Peyer's patch (tissue), 4 donors: ENCODE results near the gene RFWD3. TPM values are rescaled to one million over a fixed set of nuclear protein-coding genes. Genes with fewer than 3 reads are reported as not detected.

Experiments used
- DNase-seq, 3 donors: peaks; one replicate each; pipeline ENCODE4 v3.0.0-alpha.2; 2017 to 2019
- H3K27ac ChIP-seq, 4 donors: fragments of 200-600 bp; sonication (generic); one replicate each; pipeline ENCODE4 v1.5.1; 2016 to 2019
- H3K27me3 ChIP-seq, 2 donors: fragments of 200-600 bp; sonication (generic); one replicate each; pipeline ENCODE4 v1.5.1; 2019
- H3K36me3 ChIP-seq, 3 donors: fragments of 200-600 bp; sonication (generic); one replicate each; pipeline ENCODE4 v1.5.1; 2016 to 2019
- H3K4me1 ChIP-seq, 4 donors: fragments of 200-600 bp; sonication (generic); one replicate each; pipeline ENCODE4 v1.5.1; 2016 to 2019
- H3K4me3 ChIP-seq, 4 donors: fragments of 200-600 bp; sonication (generic); 1 replicate in 3 of 4; 2 replicates in 1 of 4; pipeline ENCODE4 v1.5.1; 2016 to 2019; ENCODE audit warnings: mild to moderate bottlenecking in 1 of 4
- H3K9me3 ChIP-seq, 4 donors: fragments of 200-600 bp; sonication (generic); one replicate each; pipeline ENCODE4 v1.5.1; 2016 to 2019; ENCODE audit warnings: mild to moderate bottlenecking in 1 of 4
- POLR2A ChIP-seq, 2 donors: fragments of 450-650 bp; IDR thresholded peaks; one replicate each; pipeline ENCODE4 v1.5.1; 2017; ENCODE audit warnings: antibody characterized with exemption in 2 of 2, mild to moderate bottlenecking in 2 of 2, moderate library complexity in 2 of 2
- total RNA-seq, 4 donors: library from RNA; depleted of rRNA; stranded (reverse); fragments of >200 nt; gene quantifications; one replicate each; pipeline ENCODE4 v1.1.0, GENCODE V29; 2016
- TF ChIP-seq, protein P1 (sequence below), 6 experiments: fragments of 450-650 bp in 4 of 6; fragments of 200-600 bp in 2 of 6; sonication (generic) in 1 of 6; IDR thresholded peaks; one replicate each; pipeline ENCODE4 v1.5.1; 2017 to 2019; ENCODE audit warnings: antibody characterized with exemption in 6 of 6, mild to moderate bottlenecking in 3 of 6, moderate library complexity in 1 of 6

The RFWD3 gene
- total RNA-seq, 4 donors from 2014 or later = 13.7 to 33.8 (median 23.8) TPM

DNA sequence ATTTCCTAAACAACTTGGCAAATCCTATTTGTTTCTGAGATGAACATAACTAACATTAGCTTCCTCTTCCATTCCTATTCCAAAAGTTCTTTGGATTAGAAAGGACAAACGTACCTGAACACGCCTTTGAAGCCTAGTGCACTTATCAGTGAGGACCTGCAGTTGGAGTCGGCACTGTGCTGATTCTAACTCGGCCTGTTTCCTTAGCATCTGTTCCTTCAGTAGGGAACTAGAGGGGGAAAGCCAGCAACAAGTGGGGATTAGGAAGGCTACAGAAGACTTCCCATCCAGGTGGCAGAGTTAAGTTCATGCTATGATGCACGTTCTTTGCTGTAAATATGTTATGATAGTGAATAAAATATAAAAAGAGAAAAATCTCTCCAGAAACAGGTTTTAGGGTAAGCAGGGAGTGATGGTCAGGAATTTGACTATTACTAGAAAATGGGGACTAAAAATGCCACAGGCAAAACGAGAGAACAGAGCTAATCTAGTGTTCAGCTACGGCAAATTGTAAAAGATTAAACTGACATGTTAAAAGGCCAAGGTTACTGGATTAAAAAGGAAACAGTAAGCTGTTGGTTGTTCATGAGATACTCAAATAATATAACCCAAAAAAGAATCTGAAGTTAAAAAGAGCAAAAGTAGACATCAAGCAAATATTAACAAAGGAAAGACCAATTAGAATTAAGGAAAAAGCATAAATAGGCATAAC is 28.8 kb downstream of the RFWD3 start:
- H3K36me3 ChIP-seq = peaks cover 0 to 69% (median 0%) of the 10 kb centered on the region in 3 donors
- no peak overlapping the region for H3K4me3 ChIP-seq
- H3K4me1 ChIP-seq = no peaks in the 10 kb centered on the region

DNA sequence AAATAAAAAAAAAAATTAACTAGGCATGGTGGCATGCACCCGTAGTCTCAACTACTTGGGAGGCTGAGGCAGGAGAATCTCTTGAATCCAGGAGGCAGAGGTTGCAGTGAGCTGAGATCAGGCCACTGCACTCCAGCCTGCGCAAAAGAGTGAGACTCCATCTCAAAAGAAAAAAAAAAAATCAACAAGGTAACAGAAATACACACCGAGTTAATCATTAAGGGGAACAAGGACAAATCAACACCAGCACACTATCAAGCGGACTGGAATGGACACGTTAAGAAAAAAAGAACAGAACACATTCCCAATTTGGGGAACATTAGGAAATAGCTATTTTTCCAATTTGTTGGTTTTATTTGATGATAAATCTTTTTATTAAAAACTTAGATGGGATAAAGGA is 31.4 kb downstream of the RFWD3 start:
- TF ChIP-seq, protein P1, sequence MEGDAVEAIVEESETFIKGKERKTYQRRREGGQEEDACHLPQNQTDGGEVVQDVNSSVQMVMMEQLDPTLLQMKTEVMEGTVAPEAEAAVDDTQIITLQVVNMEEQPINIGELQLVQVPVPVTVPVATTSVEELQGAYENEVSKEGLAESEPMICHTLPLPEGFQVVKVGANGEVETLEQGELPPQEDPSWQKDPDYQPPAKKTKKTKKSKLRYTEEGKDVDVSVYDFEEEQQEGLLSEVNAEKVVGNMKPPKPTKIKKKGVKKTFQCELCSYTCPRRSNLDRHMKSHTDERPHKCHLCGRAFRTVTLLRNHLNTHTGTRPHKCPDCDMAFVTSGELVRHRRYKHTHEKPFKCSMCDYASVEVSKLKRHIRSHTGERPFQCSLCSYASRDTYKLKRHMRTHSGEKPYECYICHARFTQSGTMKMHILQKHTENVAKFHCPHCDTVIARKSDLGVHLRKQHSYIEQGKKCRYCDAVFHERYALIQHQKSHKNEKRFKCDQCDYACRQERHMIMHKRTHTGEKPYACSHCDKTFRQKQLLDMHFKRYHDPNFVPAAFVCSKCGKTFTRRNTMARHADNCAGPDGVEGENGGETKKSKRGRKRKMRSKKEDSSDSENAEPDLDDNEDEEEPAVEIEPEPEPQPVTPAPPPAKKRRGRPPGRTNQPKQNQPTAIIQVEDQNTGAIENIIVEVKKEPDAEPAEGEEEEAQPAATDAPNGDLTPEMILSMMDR (IDR thresholded peaks at IDR 0.05) = no peak
- no peak for TF ChIP-seq POLR2A (IDR thresholded peaks at IDR 0.05)
- no peak for DNase-seq
- H3K4me1 ChIP-seq = no peaks in the 10 kb centered on the region
- no peak overlapping the region for H3K4me3 ChIP-seq
- no peak overlapping the region for H3K27ac ChIP-seq
- no peaks in the 10 kb centered on the region for H3K9me3 ChIP-seq
- H3K36me3 ChIP-seq = peaks cover 0 to 77% (median 0%) of the 10 kb centered on the region in 3 donors
- H3K27me3 ChIP-seq = no peaks in the 10 kb centered on the region

More for the DNA sequence above, 28.8 kb downstream of the RFWD3 start:
- no peaks in the 10 kb centered on the region for H3K27me3 ChIP-seq
- H3K9me3 ChIP-seq = no peaks in the 10 kb centered on the region
- no peak overlapping the region for H3K27ac ChIP-seq
- no peak for DNase-seq
- TF ChIP-seq POLR2A (IDR thresholded peaks at IDR 0.05) = no peak
- TF ChIP-seq, protein P1 (IDR thresholded peaks at IDR 0.05) = no peak

GRCh38 chr16:74633686-74634085 is 33.0 kb downstream of the RFWD3 start:
- no peak overlapping the region for H3K4me3 ChIP-seq
- TF ChIP-seq, protein P1 (IDR thresholded peaks at IDR 0.05) = no peak
- TF ChIP-seq POLR2A (IDR thresholded peaks at IDR 0.05) = no peak
- H3K36me3 ChIP-seq = peaks cover 0 to 88% (median 0%) of the 10 kb centered on the region in 3 donors
- H3K4me1 ChIP-seq = no peaks in the 10 kb centered on the region
- no peaks in the 10 kb centered on the region for H3K27me3 ChIP-seq
- no peaks in the 10 kb centered on the region for H3K9me3 ChIP-seq
- no peak for DNase-seq
- H3K27ac ChIP-seq = no peak overlapping the region

DNA sequence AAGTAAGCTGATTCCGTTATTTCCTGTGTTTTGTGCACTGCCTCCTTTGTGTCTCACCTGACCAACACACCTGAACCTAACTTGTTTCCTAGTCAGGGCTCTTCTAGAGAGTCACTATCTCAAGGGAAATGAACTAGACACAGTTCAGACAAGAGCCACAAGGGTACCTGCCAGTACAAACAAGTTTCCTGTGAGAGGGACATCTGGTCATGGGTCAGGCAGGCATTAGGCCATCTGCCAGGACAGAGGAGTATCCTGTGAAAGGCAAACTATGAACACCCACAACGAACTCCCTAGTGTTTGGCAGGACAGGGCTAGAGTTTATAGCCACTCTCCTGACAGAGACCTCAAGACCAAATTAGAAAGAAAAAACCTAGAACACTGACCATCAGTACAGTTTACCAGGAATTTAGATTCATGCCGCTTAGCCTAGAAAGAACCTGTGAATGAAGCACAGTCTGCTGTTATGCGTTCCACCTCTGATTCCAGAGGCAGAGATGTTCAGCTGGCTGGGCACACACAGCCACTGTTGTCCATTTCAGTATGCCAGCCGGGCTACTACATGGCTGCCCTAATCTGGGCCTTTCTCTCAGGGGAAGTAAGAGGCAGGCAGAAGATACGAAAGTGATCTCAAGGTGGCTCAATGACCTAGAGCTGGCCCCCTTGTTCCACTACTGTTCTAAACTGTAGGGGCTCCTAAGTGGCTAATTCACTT is 39.0 kb downstream of the RFWD3 start:
- no peaks in the 10 kb centered on the region for H3K9me3 ChIP-seq
- H3K27me3 ChIP-seq = no peaks in the 10 kb centered on the region
- no peak for DNase-seq
- TF ChIP-seq, protein P1 (IDR thresholded peaks at IDR 0.05) = no peak
- no peak for TF ChIP-seq POLR2A (IDR thresholded peaks at IDR 0.05)
- no peak overlapping the region for H3K4me3 ChIP-seq
- H3K27ac ChIP-seq = no peak overlapping the region
- no peaks in the 10 kb centered on the region for H3K4me1 ChIP-seq
- peaks cover 0 to 96% (median 0%) of the 10 kb centered on the region in 3 donors for H3K36me3 ChIP-seq

DNA sequence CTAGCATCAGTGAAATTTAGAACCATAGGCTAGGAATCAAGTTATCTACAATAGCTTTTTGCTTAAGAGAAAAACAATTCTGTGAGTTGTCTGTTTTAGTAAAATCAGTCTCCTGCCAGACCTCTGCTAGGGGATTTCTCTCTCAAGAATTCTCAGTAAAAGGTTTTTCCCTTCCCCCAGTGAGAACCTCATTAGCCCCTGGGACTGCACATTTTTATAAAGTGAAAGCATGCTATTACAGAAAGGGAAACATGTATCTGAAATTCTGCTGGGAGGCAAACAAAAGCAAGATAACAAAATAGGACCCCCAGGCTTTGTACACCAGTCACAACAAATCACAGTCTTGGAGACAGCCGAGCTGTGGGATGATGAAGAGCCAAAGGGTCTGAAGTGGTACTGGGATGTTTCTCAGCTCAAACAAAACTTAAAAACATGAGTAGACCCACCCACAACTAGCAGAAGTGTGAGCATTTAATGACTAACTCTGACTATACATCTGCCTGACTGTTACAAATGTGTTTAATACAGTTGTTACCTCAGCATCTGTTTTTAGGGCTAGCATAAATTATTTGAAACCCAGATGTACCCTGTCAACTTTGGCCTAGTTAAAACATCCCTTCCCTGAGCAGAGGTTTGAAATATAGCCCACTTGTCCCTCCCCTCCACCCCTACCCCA is 39.8 kb downstream of the RFWD3 start:
- Histone ChIP-seq H3K27ac (no peak overlapping the region), H3K36me3 (peaks cover 0 to 96% (median 0%) of the 10 kb centered on the region in 3 donors)
- TF ChIP-seq, protein P1 (IDR thresholded peaks at IDR 0.05) = no peak
- TF ChIP-seq POLR2A (IDR thresholded peaks at IDR 0.05) = no peak

More for the DNA sequence above, 39.8 kb downstream of the RFWD3 start:
- DNase-seq = no peak
- Histone ChIP-seq H3K9me3 (no peaks in the 10 kb centered on the region), H3K27me3 (no peaks in the 10 kb centered on the region), H3K4me1 (no peaks in the 10 kb centered on the region), H3K4me3 (no peak overlapping the region)
